ENCODE results near the gene XPO6. TPM values are rescaled to one million over a fixed set of nuclear protein-coding genes. Genes with fewer than 3 reads are reported as not detected.

XPO6 gene
- total and polyA plus RNA-seq, 5 donors from 2014 or later, result 60.4 to 302 (median 64.9) TPM

- H3K27ac Mint-ChIP-seq, result peak overlapping the region in 1 of 3 donors; percentile 60
- Histone ChIP-seq H3K27me3 (ENCODE audit: control insufficient read depth, insufficient read depth, low read length) (no peaks in the 10 kb centered on the region), H3K9me3 (ENCODE audit: control insufficient read depth in 2 of 2, low read length in 2 of 2) (no peaks in the 10 kb centered on the region), H3K27ac (ENCODE audit: insufficient read depth, low read length, poor library complexity, severe bottlenecking) (no peak overlapping the region), H3K4me3 (ENCODE audit: low read depth, low read length) (no peak overlapping the region), H3K36me3 (ENCODE audit: control insufficient read depth, insufficient read depth, low read length) (no peaks in the 10 kb centered on the region), H3K4me1 (ENCODE audit: control insufficient read depth, insufficient read depth, low read length, poor library complexity, severe bottlenecking) (no peaks in the 10 kb centered on the region)
- H3K36me3 Mint-ChIP-seq, result no peaks in the 10 kb centered on the region
- no peak for ATAC-seq (ENCODE audit: low read depth in 2 of 2)
- peaks cover 0 to 2% (median 0%) of the 10 kb centered on the region in 7 donors for H3K9me3 Mint-ChIP-seq
- peaks cover 19% of the 10 kb centered on the region for H3K27me3 Mint-ChIP-seq
- DNase-seq, result no peak
- H3K4me1 Mint-ChIP-seq, result peaks cover 0 to 4% (median 0%) of the 10 kb centered on the region in 4 donors
- H3K4me3 Mint-ChIP-seq, result no peak overlapping the region
Observed at GRCh38 chr16:28069971-28070794, 141.6 kb downstream of the XPO6 start.

GRCh38 chr16:28068976-28069375 is 142.8 kb downstream of the XPO6 start:
- DNase-seq (no peak), ATAC-seq (ENCODE audit: low read depth in 2 of 2) (no peak)
- H3K4me3 Mint-ChIP-seq, result no peak overlapping the region
- peaks cover 0 to 5% (median 4%) of the 10 kb centered on the region in 4 donors for H3K4me1 Mint-ChIP-seq
- H3K9me3 Mint-ChIP-seq, result peaks cover 0 to 2% (median 0%) of the 10 kb centered on the region in 7 donors
- no peak overlapping the region for H3K27ac ChIP-seq (ENCODE audit: insufficient read depth, low read length, poor library complexity, severe bottlenecking)
- H3K4me3 ChIP-seq (ENCODE audit: low read depth, low read length), result no peak overlapping the region
- peaks cover 26% of the 10 kb centered on the region for H3K27me3 Mint-ChIP-seq
- peak overlapping the region in 1 of 3 donors; percentile 56 for H3K27ac Mint-ChIP-seq
- H3K36me3 Mint-ChIP-seq, result no peaks in the 10 kb centered on the region
- H3K9me3 ChIP-seq (ENCODE audit: control insufficient read depth in 2 of 2, low read length in 2 of 2), result no peaks in the 10 kb centered on the region
- H3K27me3 ChIP-seq (ENCODE audit: control insufficient read depth, insufficient read depth, low read length), result no peaks in the 10 kb centered on the region
- H3K4me1 ChIP-seq (ENCODE audit: control insufficient read depth, insufficient read depth, low read length, poor library complexity, severe bottlenecking), result no peaks in the 10 kb centered on the region
- H3K36me3 ChIP-seq (ENCODE audit: control insufficient read depth, insufficient read depth, low read length), result no peaks in the 10 kb centered on the region

- no peaks in the 10 kb centered on the region for H3K9me3 ChIP-seq (ENCODE audit: control insufficient read depth in 2 of 2, low read length in 2 of 2)
- no peaks in the 10 kb centered on the region for H3K36me3 ChIP-seq (ENCODE audit: control insufficient read depth, insufficient read depth, low read length)
- Mint-ChIP-seq H3K9me3 (no peaks in the 10 kb centered on the region), H3K27me3 (peaks cover 26% of the 10 kb centered on the region), H3K27ac (no peak overlapping the region), H3K4me1 (peaks cover 0 to 5% (median 4%) of the 10 kb centered on the region in 4 donors), H3K36me3 (no peaks in the 10 kb centered on the region), H3K4me3 (no peak overlapping the region)
- no peaks in the 10 kb centered on the region for H3K27me3 ChIP-seq (ENCODE audit: control insufficient read depth, insufficient read depth, low read length)
- no peak overlapping the region for H3K27ac ChIP-seq (ENCODE audit: insufficient read depth, low read length, poor library complexity, severe bottlenecking)
- peaks cover 1% of the 10 kb centered on the region for H3K4me1 ChIP-seq (ENCODE audit: control insufficient read depth, insufficient read depth, low read length, poor library complexity, severe bottlenecking)
- ATAC-seq (ENCODE audit: low read depth in 2 of 2) (no peak), DNase-seq (no peak)
- H3K4me3 ChIP-seq (ENCODE audit: low read depth, low read length), result no peak overlapping the region
Observed at GRCh38 chr16:28067604-28068379, 144.0 kb downstream of the XPO6 start.

- Mint-ChIP-seq H3K9me3 (no peaks in the 10 kb centered on the region), H3K27me3 (peaks cover 44% of the 10 kb centered on the region)
- peaks cover 5% of the 10 kb centered on the region for H3K27me3 ChIP-seq (ENCODE audit: control insufficient read depth, insufficient read depth, low read length)
Observed at GRCh38 chr16:28064706-28065249, 147.0 kb downstream of the XPO6 start.

GRCh38 chr16:28064150-28064549 is 147.6 kb downstream of the XPO6 start:
- Histone ChIP-seq H3K4me1 (ENCODE audit: control insufficient read depth, insufficient read depth, low read length, poor library complexity, severe bottlenecking) (peaks cover 5% of the 10 kb centered on the region), H3K4me3 (ENCODE audit: low read depth, low read length) (no peak overlapping the region), H3K9me3 (ENCODE audit: control insufficient read depth in 2 of 2, low read length in 2 of 2) (no peaks in the 10 kb centered on the region), H3K27ac (ENCODE audit: insufficient read depth, low read length, poor library complexity, severe bottlenecking) (no peak overlapping the region), H3K27me3 (ENCODE audit: control insufficient read depth, insufficient read depth, low read length) (peaks cover 5% of the 10 kb centered on the region), H3K36me3 (ENCODE audit: control insufficient read depth, insufficient read depth, low read length) (no peaks in the 10 kb centered on the region)
- Mint-ChIP-seq H3K27me3 (peaks cover 44% of the 10 kb centered on the region), H3K4me1 (peaks cover 0 to 12% (median 3%) of the 10 kb centered on the region in 4 donors), H3K4me3 (no peak overlapping the region), H3K36me3 (no peaks in the 10 kb centered on the region), H3K9me3 (no peaks in the 10 kb centered on the region), H3K27ac (no peak overlapping the region)
- DNase-seq (no peak), ATAC-seq (ENCODE audit: low read depth in 2 of 2) (no peak)

More at GRCh38 chr16:28064706-28065249, 147.0 kb downstream of the XPO6 start:
- Mint-ChIP-seq H3K4me3 (peak overlapping the region in 1 of 4 donors; percentile 40), H3K4me1 (peaks cover 0 to 12% (median 3%) of the 10 kb centered on the region in 4 donors), H3K27ac (no peak overlapping the region), H3K36me3 (no peaks in the 10 kb centered on the region)
- Histone ChIP-seq H3K4me1 (ENCODE audit: control insufficient read depth, insufficient read depth, low read length, poor library complexity, severe bottlenecking) (peaks cover 5% of the 10 kb centered on the region), H3K9me3 (ENCODE audit: control insufficient read depth in 2 of 2, low read length in 2 of 2) (no peaks in the 10 kb centered on the region), H3K27ac (ENCODE audit: insufficient read depth, low read length, poor library complexity, severe bottlenecking) (no peak overlapping the region), H3K4me3 (ENCODE audit: low read depth, low read length) (no peak overlapping the region), H3K36me3 (ENCODE audit: control insufficient read depth, insufficient read depth, low read length) (no peaks in the 10 kb centered on the region)
- no peak for ATAC-seq (ENCODE audit: low read depth in 2 of 2)
- DNase-seq, result no peak

GRCh38 chr16:28063591-28064061 is 148.1 kb downstream of the XPO6 start, which contains the start of gene GSG1L:
Gene GSG1L, minus strand, starts transcription at chr16:28063714. Its CDS starts 290 bp downstream, at chr16:28063424.
- no peak for DNase-seq
- peak in 1 of 2 donors; percentile 16 for ATAC-seq (ENCODE audit: low read depth in 2 of 2)
- H3K4me3 ChIP-seq (ENCODE audit: low read depth, low read length), result no peak within 1 kb of the TSS
- Mint-ChIP-seq H3K36me3 (no peaks in the 10 kb centered on the region), H3K9me3 (peaks cover 0 to 2% (median 0%) of the 10 kb centered on the region in 7 donors), H3K4me3 (no peak within 1 kb of the TSS), H3K4me1 (peaks cover 0 to 12% (median 3%) of the 10 kb centered on the region in 4 donors), H3K27ac (no peak within 1 kb of the TSS), H3K27me3 (peaks cover 49% of the 10 kb centered on the region)
- H3K27ac ChIP-seq (ENCODE audit: insufficient read depth, low read length, poor library complexity, severe bottlenecking), result no peak within 1 kb of the TSS
- H3K9me3 ChIP-seq (ENCODE audit: control insufficient read depth in 2 of 2, low read length in 2 of 2), result no peaks in the 10 kb centered on the region
- H3K36me3 ChIP-seq (ENCODE audit: control insufficient read depth, insufficient read depth, low read length), result no peaks in the 10 kb centered on the region
- peaks cover 5% of the 10 kb centered on the region for H3K27me3 ChIP-seq (ENCODE audit: control insufficient read depth, insufficient read depth, low read length)
- peaks cover 5% of the 10 kb centered on the region for H3K4me1 ChIP-seq (ENCODE audit: control insufficient read depth, insufficient read depth, low read length, poor library complexity, severe bottlenecking)

- Mint-ChIP-seq H3K4me3 (no peak overlapping the region), H3K36me3 (no peaks in the 10 kb centered on the region), H3K27ac (no peak overlapping the region), H3K27me3 (peaks cover 50% of the 10 kb centered on the region), H3K9me3 (peaks cover 0 to 2% (median 0%) of the 10 kb centered on the region in 7 donors), H3K4me1 (peaks cover 0 to 12% (median 3%) of the 10 kb centered on the region in 4 donors)
- Histone ChIP-seq H3K4me1 (ENCODE audit: control insufficient read depth, insufficient read depth, low read length, poor library complexity, severe bottlenecking) (peaks cover 5% of the 10 kb centered on the region), H3K27me3 (ENCODE audit: control insufficient read depth, insufficient read depth, low read length) (peaks cover 5% of the 10 kb centered on the region), H3K27ac (ENCODE audit: insufficient read depth, low read length, poor library complexity, severe bottlenecking) (no peak overlapping the region), H3K36me3 (ENCODE audit: control insufficient read depth, insufficient read depth, low read length) (no peaks in the 10 kb centered on the region), H3K4me3 (ENCODE audit: low read depth, low read length) (no peak overlapping the region), H3K9me3 (ENCODE audit: control insufficient read depth in 2 of 2, low read length in 2 of 2) (no peaks in the 10 kb centered on the region)
- DNase-seq (no peak), ATAC-seq (ENCODE audit: low read depth in 2 of 2) (no peak)
Observed at GRCh38 chr16:28062847-28063521, 148.8 kb downstream of the XPO6 start.

Data from CD4-positive, CD25-positive, alpha-beta regulatory T cell (primary cell).